Neuronal stem cell (in vitro differentiated cells): ENCODE measurements around the gene GNG13.

Source experiments
- DNase-seq: peaks from one replicate; pipeline ENCODE4 v3.0.0-alpha.2; 2013; ENCODE audit warnings: low spot score
- H2AFZ ChIP-seq: one replicate; pipeline ENCODE4 v1.6.1; 2013; ENCODE audit warnings: mild to moderate bottlenecking, low read length, inconsistent platforms
- H2AK5ac ChIP-seq: 2 replicates; pipeline ENCODE4 v1.6.1; 2013; ENCODE audit warnings: low read depth, mild to moderate bottlenecking, inconsistent platforms, low read length, moderate library complexity, mixed read lengths
- H2BK120ac ChIP-seq: 2 replicates; pipeline ENCODE4 v1.6.1; 2013; ENCODE audit warnings: low read depth, mild to moderate bottlenecking, inconsistent platforms, low read length, moderate library complexity, mixed read lengths
- H2BK12ac ChIP-seq: one replicate; pipeline ENCODE4 v1.6.1; 2013; ENCODE audit warnings: low read length, inconsistent platforms
- H2BK15ac ChIP-seq: 2 replicates; pipeline ENCODE4 v1.6.1; 2013; ENCODE audit warnings: mild to moderate bottlenecking, low read length, inconsistent platforms, mixed read lengths
- H2BK5ac ChIP-seq: one replicate; pipeline ENCODE4 v1.6.1; 2013; ENCODE audit warnings: inconsistent platforms, mild to moderate bottlenecking, low read length, moderate library complexity
- H3K14ac ChIP-seq: one replicate; pipeline ENCODE4 v1.6.1; 2013; ENCODE audit warnings: low read length, inconsistent platforms
- H3K18ac ChIP-seq: 2 replicates; pipeline ENCODE4 v1.6.1; 2013; ENCODE audit warnings: low read length, inconsistent platforms
- H3K23ac ChIP-seq: 2 replicates; pipeline ENCODE4 v1.6.1; 2013; ENCODE audit warnings: low read depth, mild to moderate bottlenecking, mixed read lengths, low read length, inconsistent platforms; ENCODE audit not compliant: poor library complexity
- H3K27ac ChIP-seq: replicated peaks from 3 replicates; pipeline ENCODE4 v1.5.1; 2013; ENCODE audit warnings: low read length, inconsistent platforms
- H3K27me3 ChIP-seq, 3 experiments: 2 replicates each; pipeline ENCODE4 v1.6.1; 2013; ENCODE audit warnings: low read length in 3 of 3, mild to moderate bottlenecking in 2 of 3, inconsistent platforms in 1 of 3, low read depth in 1 of 3, mixed read lengths in 1 of 3, moderate library complexity in 1 of 3; ENCODE audit not compliant: control insufficient read depth in 3 of 3, insufficient read depth in 3 of 3
- H3K36me3 ChIP-seq, 2 donors: replicated peaks in 1 of 2; 2 replicates each; pipeline ENCODE4 v1.6.1; 2013; ENCODE audit warnings: low read length in 2 of 2; ENCODE audit not compliant: control insufficient read depth in 2 of 2, insufficient read depth in 2 of 2
- H3K4ac ChIP-seq: 2 replicates; pipeline ENCODE4 v1.6.1; 2013; ENCODE audit warnings: inconsistent platforms, mild to moderate bottlenecking, low read length, moderate library complexity
- H3K4me1 ChIP-seq, 2 donors: 1 replicate in 1 of 2; 2 replicates in 1 of 2; pipeline ENCODE4 v1.6.1; 2013; ENCODE audit warnings: low read length in 2 of 2, low read depth in 1 of 2; ENCODE audit not compliant: control insufficient read depth in 2 of 2, insufficient read depth in 1 of 2
- H3K4me2 ChIP-seq: one replicate; pipeline ENCODE4 v1.6.1; 2013; ENCODE audit warnings: mild to moderate bottlenecking, low read length, inconsistent platforms; ENCODE audit not compliant: insufficient read depth, poor library complexity, severe bottlenecking
- H3K4me3 ChIP-seq, 2 donors: 2 replicates each; pipeline ENCODE4 v1.5.1; 2013; ENCODE audit warnings: low read length in 2 of 2, mild to moderate bottlenecking in 2 of 2, inconsistent platforms in 1 of 2, moderate library complexity in 1 of 2
- H3K79me1 ChIP-seq: one replicate; pipeline ENCODE4 v1.6.1; 2013; ENCODE audit warnings: low read depth, mild to moderate bottlenecking, inconsistent platforms, low read length, moderate library complexity
- H3K9ac ChIP-seq: one replicate; pipeline ENCODE4 v1.6.1; 2013; ENCODE audit warnings: mild to moderate bottlenecking, low read depth, low read length, inconsistent platforms; ENCODE audit not compliant: poor library complexity
- H3K9me3 ChIP-seq, 2 donors: replicated peaks in 1 of 2; 2 replicates each; pipeline versions ENCODE3 to v1.6.1; 2013; ENCODE audit warnings: low read length in 2 of 2, mild to moderate bottlenecking in 2 of 2, inconsistent platforms in 1 of 2, low read depth in 1 of 2, mixed read lengths in 1 of 2, moderate library complexity in 1 of 2; ENCODE audit not compliant: control insufficient read depth in 2 of 2, insufficient read depth in 1 of 2
- H4K8ac ChIP-seq: one replicate; pipeline ENCODE4 v1.6.1; 2013; ENCODE audit warnings: low read depth, mild to moderate bottlenecking, inconsistent platforms, low read length, moderate library complexity
- H4K91ac ChIP-seq: one replicate; pipeline ENCODE4 v1.6.1; 2013; ENCODE audit warnings: low read length, low read depth, mild to moderate bottlenecking, inconsistent platforms; ENCODE audit not compliant: poor library complexity
- WGBS, 2 donors: extraction: QIAGEN DNeasy Blood & Tissue Kit; methylation state at CpG; one replicate each; pipeline ENCODE4 v1.1.7; 2013; ENCODE audit warnings: missing lambda C conversion rate in 2 of 2, mixed read lengths in 1 of 2; ENCODE audit not compliant: insufficient read length in 2 of 2, insufficient replicate concordance in 1 of 2; ENCODE audit errors: extremely low coverage in 2 of 2; 5-methylcytosine and 5-hydroxymethylcytosine counted together

GNG13 gene

DNA sequence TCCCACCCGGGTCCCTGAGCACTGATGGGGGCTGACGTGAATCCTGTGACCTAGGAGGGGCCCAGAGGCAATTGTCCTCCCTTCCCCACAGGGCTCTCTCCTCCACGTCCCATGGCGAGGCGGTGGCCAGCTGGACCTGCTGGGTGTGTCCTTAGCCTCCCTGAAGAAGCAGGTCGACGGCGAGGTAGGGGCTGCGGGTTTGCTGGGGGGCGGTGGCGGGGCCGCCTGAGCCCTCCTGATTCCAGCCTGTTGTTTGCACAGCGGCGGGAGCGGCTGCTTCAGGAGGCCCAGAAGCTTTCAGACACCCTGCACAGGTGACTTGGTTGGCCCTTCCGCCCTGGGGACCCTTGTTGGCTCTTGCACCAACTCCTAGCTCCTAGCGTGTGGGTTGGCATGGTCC lies 10.4 kb downstream of the GNG13 start:
- Histone ChIP-seq H3K18ac (no peak overlapping the region), H3K4me2 (no peak overlapping the region), H3K27ac (no peak overlapping the region), H3K27me3 (no peaks in the 10 kb centered on the region), H3K79me1 (peaks cover 51% of the 10 kb centered on the region), H2BK120ac (no peak overlapping the region), H2BK5ac (no peak overlapping the region), H3K9ac (no peak overlapping the region), H3K14ac (no peak overlapping the region), H2BK12ac (no peak overlapping the region), H3K4me1 (peaks cover 8 to 9% of the 10 kb centered on the region in 2 donors), H3K36me3 (peaks cover 44 to 69% of the 10 kb centered on the region in 2 donors), H2BK15ac (no peak overlapping the region), H3K4ac (no peak overlapping the region), H4K91ac (no peak overlapping the region), H2AK5ac (no peak overlapping the region), H2AFZ (no peak overlapping the region), H3K9me3 (no peaks in the 10 kb centered on the region), H4K8ac (no peak overlapping the region), H3K4me3 (peak overlapping the region in 1 of 2 donors; percentile 64), H3K23ac (no peak overlapping the region)
- no peak for DNase-seq
- no CpG with 5 or more reads among the region's 17 CpGs for WGBS, 2 donors

DNA sequence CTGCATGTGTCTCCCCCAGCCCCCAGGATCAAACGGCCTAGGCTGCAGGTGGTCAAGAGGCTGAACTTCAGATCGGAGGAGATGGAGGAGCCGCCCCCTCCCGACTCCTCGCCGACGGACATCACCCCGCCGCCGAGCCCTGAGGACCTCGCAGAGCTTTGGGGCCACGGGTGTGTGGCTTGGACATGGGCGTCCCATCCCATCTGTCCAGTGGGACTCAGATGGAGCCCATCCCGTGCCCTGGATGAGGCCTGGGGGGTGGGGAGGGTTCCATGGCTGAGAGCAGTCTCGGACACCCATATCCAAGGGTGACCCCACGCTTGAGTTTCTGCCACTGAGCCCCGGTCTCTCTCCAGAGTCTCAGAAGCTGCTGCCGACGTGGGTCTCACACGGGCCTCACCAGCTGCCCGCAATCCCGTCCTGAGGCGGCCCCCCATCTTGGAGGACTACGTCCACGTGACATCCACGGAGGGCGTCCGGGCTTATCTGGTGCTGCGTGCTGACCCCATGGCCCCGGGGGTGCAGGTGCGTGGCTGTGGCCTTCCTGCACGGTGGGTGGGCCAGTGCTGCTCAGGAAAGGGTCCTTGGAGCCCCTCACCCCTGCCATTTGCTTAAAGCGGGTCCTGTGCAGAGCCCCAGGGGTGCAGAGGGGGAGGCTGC lies 11.2 kb downstream of the GNG13 start:
- no peak for DNase-seq
- Histone ChIP-seq H3K27ac (no peak overlapping the region), H2BK15ac (no peak overlapping the region), H4K91ac (no peak overlapping the region), H2AFZ (no peak overlapping the region), H3K4me3 (peak overlapping the region; percentile 64 to 99), H3K79me1 (peaks cover 56% of the 10 kb centered on the region), H4K8ac (no peak overlapping the region), H3K4me1 (peaks cover 8 to 9% of the 10 kb centered on the region in 2 donors), H3K4ac (no peak overlapping the region), H3K27me3 (no peaks in the 10 kb centered on the region), H2BK5ac (no peak overlapping the region), H3K23ac (peak overlapping the region; percentile 89), H3K4me2 (peak overlapping the region; percentile 86), H2BK12ac (no peak overlapping the region), H2BK120ac (no peak overlapping the region), H3K18ac (no peak overlapping the region), H3K36me3 (peaks cover 47 to 65% of the 10 kb centered on the region in 2 donors), H3K14ac (no peak overlapping the region), H2AK5ac (peak overlapping the region; percentile 94), H3K9ac (peak overlapping the region; percentile 96), H3K9me3 (no peaks in the 10 kb centered on the region)
- no CpG with 5 or more reads among the region's 33 CpGs for WGBS, 2 donors

DNA sequence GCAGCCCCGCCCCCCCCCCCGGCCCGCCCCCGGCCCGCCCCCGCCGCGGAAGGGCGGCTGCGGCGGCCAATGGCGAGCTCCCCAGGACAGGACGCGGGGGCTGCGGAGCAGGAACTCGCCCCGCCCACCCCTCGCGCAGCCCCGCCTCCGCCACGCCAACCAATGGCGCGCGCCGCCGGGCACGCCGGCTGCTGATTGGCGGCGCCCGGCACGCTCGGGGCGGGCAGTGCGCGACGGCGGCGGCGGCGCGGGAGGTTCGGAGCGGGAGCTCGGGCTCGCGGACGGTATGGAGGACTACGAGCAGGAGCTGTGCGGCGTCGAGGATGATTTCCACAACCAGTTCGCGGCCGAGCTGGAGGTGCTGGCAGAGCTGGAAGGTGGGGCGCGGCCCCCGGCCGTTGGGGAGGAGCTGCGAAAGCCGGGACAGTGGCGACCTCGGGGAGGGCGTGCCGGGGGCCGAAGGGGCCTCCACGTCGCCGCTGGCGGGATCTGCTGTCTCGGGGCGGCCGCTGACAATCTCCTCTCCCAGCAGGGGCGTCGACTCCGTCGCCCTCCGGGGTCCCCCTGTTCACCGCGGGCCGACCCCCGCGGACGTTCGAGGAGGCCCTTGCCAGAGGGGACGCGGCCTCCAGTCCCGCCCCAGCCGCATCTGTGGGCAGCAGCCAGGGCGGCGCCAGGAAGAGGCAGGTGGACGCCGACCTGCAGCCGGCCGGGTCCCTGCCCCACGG lies 12.0 kb downstream of the GNG13 start, which contains the start of gene CHTF18:
CHTF18 (plus strand) TSS at position 222 of the 728 bp plus-strand sequence; CDS start at position 287, 65 bp downstream.
- Histone ChIP-seq H3K27me3 (no peaks in the 10 kb centered on the region), H3K4ac (no peak within 1 kb of the TSS), H3K23ac (peak within 1 kb of the TSS; percentile 89), H2BK120ac (no peak within 1 kb of the TSS), H3K18ac (peak within 1 kb of the TSS; percentile 97), H2BK12ac (peak within 1 kb of the TSS; percentile 10), H3K27ac (no peak within 1 kb of the TSS), H3K9ac (peak within 1 kb of the TSS; percentile 97), H3K36me3 (peaks cover 43 to 60% of the 10 kb centered on the region in 2 donors), H2BK15ac (no peak within 1 kb of the TSS), H4K91ac (no peak within 1 kb of the TSS), H2BK5ac (no peak within 1 kb of the TSS), H3K79me1 (peaks cover 56% of the 10 kb centered on the region), H3K9me3 (no peaks in the 10 kb centered on the region), H3K4me3 (peak within 1 kb of the TSS; percentile 75 to 99), H2AK5ac (peak within 1 kb of the TSS; percentile 94), H2AFZ (peak within 1 kb of the TSS; percentile 80), H3K4me1 (peaks cover 8 to 9% of the 10 kb centered on the region in 2 donors), H4K8ac (peak within 1 kb of the TSS; percentile 72), H3K14ac (peak within 1 kb of the TSS; percentile 39), H3K4me2 (peak within 1 kb of the TSS; percentile 89)
- WGBS, 2 donors, result no CpG with 5 or more reads among the region's 97 CpGs
- DNase-seq, result peak; percentile 91

DNA sequence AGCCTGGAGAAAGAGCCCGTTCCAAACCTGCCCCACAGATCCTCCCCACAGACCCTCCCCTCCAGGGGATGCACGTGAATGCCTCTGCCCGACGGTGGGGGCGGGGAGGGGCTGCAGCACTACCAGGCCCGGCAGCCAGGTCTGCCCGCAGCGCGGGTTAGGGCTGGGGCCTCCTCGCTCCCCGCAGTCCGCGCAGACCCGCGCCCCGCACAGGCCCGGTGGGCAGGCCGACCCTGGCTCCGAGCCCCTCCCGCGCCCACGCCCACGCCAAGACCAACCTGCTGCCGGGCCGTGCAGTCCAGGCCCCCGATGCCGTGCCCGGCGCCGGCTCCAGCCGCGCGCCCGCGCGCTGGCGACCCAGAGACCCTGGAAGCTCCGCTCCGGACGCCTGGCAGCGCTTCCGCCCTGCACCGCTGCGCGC lies 12.5 kb downstream of the GNG13 start, which contains the start of gene RPUSD1:
RPUSD1 (minus strand) TSS at position 404 of the 421 bp plus-strand sequence. CDS start 644 bp downstream, outside the sequence.
- H4K8ac ChIP-seq, result peak within 1 kb of the TSS; percentile 72
- peaks cover 38 to 54% of the 10 kb centered on the region in 2 donors for H3K36me3 ChIP-seq
- H3K4ac ChIP-seq, result no peak within 1 kb of the TSS
- no peaks in the 10 kb centered on the region for H3K9me3 ChIP-seq
- peak within 1 kb of the TSS; percentile 89 for H3K23ac ChIP-seq
- peak within 1 kb of the TSS; percentile 75 to 99 for H3K4me3 ChIP-seq
- H2AFZ ChIP-seq, result peak within 1 kb of the TSS; percentile 80
- peak within 1 kb of the TSS; percentile 89 for H3K4me2 ChIP-seq
- H2BK5ac ChIP-seq, result no peak within 1 kb of the TSS
- no peaks in the 10 kb centered on the region for H3K27me3 ChIP-seq
- peak within 1 kb of the TSS; percentile 39 for H3K14ac ChIP-seq
- H2AK5ac ChIP-seq, result peak within 1 kb of the TSS; percentile 94
- peak within 1 kb of the TSS; percentile 97 for H3K18ac ChIP-seq
- H3K9ac ChIP-seq, result peak within 1 kb of the TSS; percentile 97
- H2BK15ac ChIP-seq, result no peak within 1 kb of the TSS
- DNase-seq, result no peak
- no peak within 1 kb of the TSS for H4K91ac ChIP-seq
- H3K4me1 ChIP-seq, result peaks cover 8 to 9% of the 10 kb centered on the region in 2 donors
- H3K79me1 ChIP-seq, result peaks cover 56% of the 10 kb centered on the region
- no peak within 1 kb of the TSS for H3K27ac ChIP-seq
- no CpG with 5 or more reads among the region's 45 CpGs for WGBS, 2 donors
- H2BK12ac ChIP-seq, result peak within 1 kb of the TSS; percentile 10
- no peak within 1 kb of the TSS for H2BK120ac ChIP-seq
